Right forelimb (tissue), 1 donor: Measurements from ENCODE around the gene SMYD4.
"Not testable (repeated sequence)": the region's sequence is repeated elsewhere in the genome, so short reads cannot be mapped to it uniquely, and the experiment has no call there.

Experiments used
- DNase-seq: peaks from one replicate; pipeline ENCODE4 v3.0.0-alpha.2; 2018

Gene SMYD4

DNA sequence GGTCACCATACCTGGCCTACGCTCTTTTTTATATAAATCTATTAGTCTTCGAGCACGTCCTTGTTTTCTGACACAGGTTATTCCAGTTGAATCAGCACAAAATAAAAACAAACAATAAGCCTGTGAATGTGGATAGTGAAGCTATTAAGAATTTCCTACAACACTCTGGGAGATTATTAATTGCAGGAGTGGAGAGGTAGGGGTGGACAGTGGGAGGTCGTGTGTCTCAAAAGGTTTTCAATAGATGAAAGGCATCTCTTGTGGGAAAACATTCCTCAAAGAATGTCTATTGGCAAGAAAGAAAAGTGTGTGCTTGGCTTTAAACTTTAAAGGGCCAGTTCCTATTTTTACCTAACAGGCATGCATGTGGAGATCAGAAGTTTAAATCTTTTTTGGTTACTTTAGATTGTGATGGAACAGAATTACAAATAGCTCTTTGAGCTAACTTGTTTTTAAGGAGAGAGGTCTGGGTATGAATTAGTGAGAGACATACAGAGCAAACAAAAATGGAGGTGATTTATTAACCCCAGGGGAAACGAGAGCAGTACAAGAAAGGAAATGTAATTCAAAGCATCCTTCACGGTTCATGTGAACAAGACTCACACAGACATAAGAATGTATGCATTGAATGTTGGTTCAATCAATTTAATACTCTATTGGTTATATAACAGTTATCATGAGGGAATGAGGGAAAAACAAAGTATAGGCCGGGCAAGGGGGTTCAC is 9.0 kb downstream of the SMYD4 start:
- DNase-seq = no peak

- no peak for DNase-seq
These were observed 16.6 kb downstream of the SMYD4 start for GRCh38 chr17:1813088-1813487.

DNA sequence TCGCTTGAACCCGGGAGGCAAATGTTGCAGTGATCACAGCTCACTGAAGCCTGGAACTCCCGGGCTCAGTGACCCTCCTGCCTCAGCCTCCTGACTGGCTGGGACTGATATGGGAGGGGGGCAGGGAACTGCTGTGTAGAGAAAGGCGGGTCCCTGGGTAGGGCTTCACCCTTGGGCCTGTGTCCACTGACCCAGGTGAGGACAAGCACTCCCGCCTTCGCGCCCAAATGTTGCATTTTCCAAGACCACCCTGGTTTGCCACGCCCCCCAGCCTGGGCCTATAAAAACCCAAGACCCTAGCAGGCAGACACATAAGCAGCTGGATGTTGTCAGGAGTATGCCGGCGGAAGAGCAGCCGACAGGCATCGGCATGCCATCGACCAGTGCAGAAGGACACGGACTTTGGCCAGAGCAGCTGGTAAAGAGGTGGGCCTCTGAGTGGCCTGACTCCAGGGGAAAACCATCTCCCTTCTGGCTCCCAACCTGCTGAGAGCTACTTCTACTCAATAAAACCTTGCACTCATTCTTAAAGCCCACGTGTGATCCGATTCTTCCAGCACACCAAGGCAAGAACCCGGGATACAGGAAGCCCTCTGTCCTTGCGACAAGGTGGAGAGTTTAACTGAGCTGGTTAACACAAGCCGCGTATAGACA is 19.1 kb downstream of the SMYD4 start:
- no peak for DNase-seq

DNA sequence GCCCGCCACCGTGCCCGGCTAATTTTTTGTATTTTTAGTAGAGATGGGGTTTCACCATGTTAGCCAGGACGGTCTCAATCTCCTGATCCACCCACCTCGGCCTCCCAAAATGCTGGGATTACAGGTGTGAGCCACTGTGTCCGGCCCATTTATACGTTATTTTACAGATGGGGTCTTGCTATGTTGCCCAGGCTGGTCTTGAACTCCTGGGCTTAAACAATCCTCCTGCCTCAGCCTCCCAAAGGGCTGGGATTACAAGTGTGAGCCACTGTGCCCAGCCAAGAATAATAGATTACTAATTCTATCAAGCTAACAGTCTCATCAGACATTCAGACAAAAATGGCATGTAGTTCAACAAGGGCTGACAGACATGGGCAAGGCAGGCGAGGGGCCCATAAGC is 19.9 kb downstream of the SMYD4 start:
- DNase-seq = not testable (repeated sequence)

DNA sequence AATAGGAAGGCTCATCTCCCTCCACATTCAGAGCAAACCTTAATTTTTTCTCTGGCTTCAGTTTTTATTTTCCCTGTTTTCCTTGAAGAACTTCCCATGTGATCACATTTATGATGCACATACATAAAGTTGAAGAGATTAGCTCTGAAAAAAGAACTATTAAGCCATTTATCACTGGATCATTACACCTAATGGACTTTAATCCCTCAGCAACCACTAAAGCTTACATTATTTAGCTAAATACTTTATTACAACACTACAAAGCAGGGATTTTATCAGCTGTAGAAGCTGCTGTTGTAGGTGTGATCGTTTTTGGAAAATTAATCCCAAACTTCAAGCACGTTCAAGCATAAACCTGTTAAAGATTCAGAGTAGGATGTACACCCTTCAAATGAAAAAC is 21.1 kb downstream of the SMYD4 start:
- DNase-seq = no peak

DNA sequence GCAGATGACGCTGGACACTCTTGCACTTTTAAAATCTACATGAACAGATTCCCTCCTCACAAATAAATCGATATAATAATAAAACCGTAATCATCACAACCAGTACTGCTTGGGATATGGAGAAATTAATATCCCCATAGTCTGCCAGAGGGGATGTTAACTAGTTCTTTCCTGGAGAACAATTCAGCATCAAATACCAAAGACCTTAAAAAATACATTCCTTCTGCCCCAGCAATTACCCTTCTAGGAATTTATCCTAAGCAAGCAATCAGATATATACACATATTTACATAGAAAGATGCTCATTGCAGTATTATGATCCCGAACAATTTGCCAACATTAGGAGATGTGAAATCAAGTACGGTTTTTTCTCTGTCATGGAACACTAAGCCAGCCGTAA is 21.8 kb downstream of the SMYD4 start:
- DNase-seq = no peak

DNA sequence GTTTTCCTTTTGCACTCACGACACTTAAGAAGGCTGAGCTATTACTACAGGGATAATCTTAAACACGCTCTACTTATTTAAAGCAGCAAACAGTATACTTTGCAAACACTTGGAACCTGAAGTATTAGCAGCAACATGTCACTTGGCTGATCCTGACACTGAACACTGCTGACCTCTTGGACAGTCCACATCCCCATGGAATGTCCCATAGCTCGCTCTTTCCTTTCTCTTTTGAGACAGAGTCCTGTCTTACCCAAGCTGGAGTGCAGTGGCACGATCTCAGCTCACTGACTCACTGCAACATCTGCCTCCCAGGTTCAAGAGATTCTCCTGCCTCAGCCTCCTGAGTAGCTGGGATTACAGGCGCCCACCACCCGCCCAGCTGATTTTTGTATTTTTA is 26.4 kb downstream of the SMYD4 start:
- DNase-seq = no peak

GRCh38 chr17:1802429-1802828 is 27.3 kb downstream of the SMYD4 start:
- DNase-seq = no peak

- no peak for DNase-seq
These were observed 29.0 kb downstream of the SMYD4 start for GRCh38 chr17:1800712-1801111.

GRCh38 chr17:1800240-1800639 is 29.5 kb downstream of the SMYD4 start:
- DNase-seq = no peak

DNA sequence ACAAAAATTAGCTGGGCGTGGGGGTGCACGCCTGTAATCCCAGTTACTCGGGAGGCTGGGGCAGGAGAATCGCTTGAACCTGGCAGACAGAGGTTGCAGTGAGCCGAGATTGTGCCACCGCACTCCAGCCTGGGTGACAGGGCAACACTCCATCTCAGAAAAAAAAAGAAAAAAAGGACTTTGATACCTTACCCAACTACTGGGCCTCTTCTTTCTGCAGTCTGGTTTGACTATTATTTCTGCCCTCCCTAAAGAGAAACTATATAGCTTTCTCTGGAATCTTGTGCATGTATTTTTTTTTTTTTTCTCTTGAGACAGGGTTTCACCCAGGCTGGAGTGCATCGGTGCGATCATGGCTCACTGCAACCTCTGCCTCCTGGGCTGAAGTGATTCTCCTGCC is 31.9 kb downstream of the SMYD4 start:
- DNase-seq = not testable (repeated sequence)

GRCh38 chr17:1797323-1797722 is 32.4 kb downstream of the SMYD4 start:
- no peak for DNase-seq

GRCh38 chr17:1796800-1797199 is 32.9 kb downstream of the SMYD4 start:
- no peak for DNase-seq

- DNase-seq = no peak
These were observed 36.3 kb downstream of the SMYD4 start for GRCh38 chr17:1793447-1793806.

- no peak for DNase-seq
These were observed 36.9 kb downstream of the SMYD4 start for GRCh38 chr17:1792495-1793446.

DNA sequence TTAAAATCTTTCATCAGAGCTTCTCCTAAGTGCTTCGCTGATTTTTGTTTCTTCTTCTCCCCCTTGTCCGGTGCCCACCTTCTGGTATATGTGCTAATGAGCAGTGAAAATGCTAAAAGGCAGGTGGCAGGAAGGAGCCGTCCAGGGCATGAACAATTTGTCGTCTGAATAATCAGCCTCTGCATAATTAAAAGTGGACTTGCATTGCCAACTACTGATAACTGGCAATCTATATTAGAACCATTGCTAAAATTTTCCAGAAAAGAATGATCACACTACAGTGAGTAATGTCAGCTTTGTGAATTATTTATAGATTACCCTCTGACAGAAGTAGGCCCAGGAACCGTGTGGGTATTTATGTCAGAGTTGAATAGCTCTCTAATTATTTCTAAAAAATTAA is 39.8 kb downstream of the SMYD4 start:
- DNase-seq = no peak

- DNase-seq = no peak
These were observed 42.3 kb downstream of the SMYD4 start for GRCh38 chr17:1787301-1787902.

- DNase-seq = no peak
These were observed 43.0 kb downstream of the SMYD4 start for GRCh38 chr17:1786708-1787107.

GRCh38 chr17:1785930-1786329 is 43.8 kb downstream of the SMYD4 start:
- no peak for DNase-seq

GRCh38 chr17:1783834-1784611 is 45.7 kb downstream of the SMYD4 start:
- DNase-seq = peak; percentile 76

- no peak for DNase-seq
These were observed 46.4 kb downstream of the SMYD4 start for GRCh38 chr17:1783271-1783670.

DNA sequence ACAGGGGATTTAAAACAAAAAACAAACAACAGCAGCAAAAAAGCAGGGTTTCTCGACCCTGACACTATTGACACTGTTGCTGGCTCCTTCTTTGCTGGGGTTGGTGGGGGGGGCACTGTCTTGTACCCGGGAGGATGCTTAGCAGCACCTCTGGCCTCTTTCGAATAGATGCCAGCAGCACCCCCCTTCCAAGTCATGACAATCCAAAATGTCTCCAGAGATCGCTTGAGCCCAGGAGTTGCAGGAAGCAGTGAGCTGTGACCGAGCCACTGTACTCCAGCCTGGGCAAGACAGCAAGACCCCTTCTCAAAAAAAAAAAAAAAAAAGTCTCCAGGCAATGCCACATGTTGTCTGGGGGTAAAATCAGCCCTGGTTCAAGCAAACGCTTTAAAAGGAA is 47.5 kb downstream of the SMYD4 start:
- DNase-seq = no peak
